SKM-1 treated with dmso at 0.1 percent for 144 hours (cell line): Measurements from ENCODE around the gene PMEPA1.

ENCODE experiments used
- DNase-seq: peaks from one replicate; lab custom pipeline; 2025; ENCODE audit not compliant: unreplicated experiment; lab: John Stamatoyannopoulos, UW

Gene PMEPA1

DNA sequence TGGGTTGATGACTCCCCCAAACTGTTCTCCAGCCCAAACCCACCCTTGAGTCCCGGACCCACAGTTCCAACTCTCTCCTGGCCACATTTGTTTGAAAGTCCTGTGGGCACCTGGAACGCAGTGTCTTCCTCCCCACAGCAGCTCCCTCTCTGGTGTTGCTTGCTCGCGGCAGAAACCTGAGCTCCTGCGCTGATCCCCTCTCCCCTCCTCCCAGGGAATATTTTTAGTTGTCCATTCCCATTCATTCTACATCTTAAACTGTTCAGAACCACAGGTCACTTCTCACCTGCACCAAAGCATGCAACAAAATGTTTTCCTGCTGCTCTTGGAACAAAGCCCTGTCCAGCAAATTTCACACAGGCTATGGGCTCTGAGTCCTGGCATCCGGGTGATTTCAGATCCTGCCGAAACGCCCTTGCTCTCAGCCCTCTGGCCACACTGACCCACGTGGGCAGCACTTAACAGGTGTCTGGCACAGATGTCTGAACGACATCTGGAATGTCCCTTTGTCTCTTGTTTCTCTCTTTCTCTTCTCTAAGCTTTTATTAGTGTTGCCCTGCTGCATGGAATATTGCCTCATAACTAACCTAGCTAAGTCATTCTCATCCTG, 27.0 kb upstream of the PMEPA1 start:
- no peak for DNase-seq

GRCh38 chr20:57735831-57736737, 26.3 kb upstream of the PMEPA1 start:
- DNase-seq = no peak

DNA sequence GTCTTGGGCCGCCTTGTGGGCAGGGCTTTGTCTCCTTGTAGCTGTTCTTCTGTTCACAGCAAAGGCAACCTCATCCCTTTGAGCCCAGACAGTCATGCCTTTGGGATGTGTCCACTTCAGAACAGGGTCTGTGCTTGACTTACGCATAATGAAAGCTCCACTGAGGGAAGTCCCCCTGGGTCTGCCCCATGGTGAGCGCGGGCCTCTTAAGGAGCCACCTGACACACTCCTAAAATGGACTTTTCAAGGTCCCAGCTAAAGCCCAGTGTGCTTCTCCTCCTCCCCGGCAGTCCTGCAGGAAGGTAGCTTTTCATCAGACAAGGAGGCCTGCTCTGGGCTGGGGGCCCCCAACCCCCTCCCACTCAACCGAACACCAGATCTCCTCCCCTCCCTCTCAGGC, 24.9 kb upstream of the PMEPA1 start:
- DNase-seq = no peak

DNA sequence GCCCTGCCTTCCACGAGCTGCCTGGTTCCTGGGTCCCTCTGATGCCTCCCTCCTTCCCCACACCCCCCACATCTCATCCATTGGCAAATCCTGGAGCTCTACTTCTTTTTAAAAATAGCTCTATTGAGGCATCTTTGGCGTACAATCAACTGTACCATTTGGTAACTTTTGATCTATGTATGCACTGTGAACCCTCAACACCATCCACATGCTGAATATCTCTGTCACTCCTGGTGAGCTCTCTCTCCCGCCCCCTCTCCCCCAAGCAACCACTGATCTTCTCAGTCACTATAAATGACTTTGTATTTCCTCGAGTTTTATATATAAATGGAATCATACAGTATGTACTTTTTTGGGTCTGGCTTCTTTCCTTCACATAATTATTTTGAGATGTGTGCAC, 22.4 kb upstream of the PMEPA1 start:
- no peak for DNase-seq

- no peak for DNase-seq
Measured at GRCh38 chr20:57728762-57729161, 18.9 kb upstream of the PMEPA1 start.

GRCh38 chr20:57727863-57728262, 18.0 kb upstream of the PMEPA1 start:
- DNase-seq = no peak

- no peak for DNase-seq
Measured at GRCh38 chr20:57725636-57726035, 15.8 kb upstream of the PMEPA1 start.

DNA sequence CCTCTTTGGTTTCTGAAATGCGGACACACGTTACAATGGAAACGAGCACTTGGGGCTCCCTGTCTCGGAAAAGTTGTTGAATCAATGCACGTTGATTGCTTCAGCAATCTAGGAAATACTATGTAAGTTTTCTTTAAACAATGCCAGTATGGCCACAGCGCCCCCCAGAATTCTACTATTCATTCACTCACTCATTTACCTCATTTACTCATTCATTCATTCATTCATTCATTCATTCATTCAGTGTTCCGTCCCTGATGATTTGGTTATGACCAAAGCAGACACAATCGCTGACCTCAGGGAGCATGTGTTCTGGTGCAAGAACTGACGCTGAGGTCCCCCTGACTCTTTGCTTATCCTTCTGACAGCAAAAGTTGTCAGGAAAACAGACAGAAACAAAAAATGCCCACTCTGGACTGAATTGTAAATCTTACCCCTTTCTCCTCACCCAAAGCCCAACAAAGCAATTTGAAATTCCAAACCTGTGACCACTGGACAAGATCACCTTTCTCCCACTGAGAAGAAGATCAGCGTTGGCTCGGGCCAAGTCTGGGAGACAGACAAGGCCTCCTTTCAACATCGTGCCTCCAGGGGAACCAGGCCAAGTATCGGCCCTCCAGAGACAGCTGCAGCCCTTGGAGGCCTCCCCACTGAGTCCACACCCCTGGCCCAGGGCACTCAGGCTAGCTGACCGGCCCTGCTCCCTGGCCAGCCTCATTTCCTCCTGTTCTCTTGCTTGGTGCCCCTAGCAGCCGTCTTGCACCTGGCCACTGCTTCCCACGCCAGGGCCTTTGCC, 15.0 kb upstream of the PMEPA1 start:
- no peak for DNase-seq

DNA sequence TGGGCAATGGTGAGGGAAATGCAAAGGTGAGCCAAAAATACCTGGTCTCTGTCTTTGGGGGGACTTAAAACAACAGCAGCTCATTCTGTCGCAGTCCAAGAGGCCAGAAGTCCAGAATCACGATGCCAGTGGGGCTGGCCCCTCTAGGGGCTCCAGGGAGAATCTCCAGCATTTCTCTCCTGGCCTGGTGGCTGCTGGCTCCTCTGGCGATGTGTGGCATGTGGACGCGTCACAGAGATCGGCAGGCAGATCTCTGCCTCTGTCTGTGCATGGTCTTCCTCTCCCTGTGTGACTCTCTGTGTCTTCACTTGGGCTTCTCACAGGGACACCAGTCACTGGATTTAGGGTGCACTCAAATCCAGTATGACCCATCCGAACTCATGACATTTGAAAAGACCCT, 14.0 kb upstream of the PMEPA1 start:
- DNase-seq = no peak

DNA sequence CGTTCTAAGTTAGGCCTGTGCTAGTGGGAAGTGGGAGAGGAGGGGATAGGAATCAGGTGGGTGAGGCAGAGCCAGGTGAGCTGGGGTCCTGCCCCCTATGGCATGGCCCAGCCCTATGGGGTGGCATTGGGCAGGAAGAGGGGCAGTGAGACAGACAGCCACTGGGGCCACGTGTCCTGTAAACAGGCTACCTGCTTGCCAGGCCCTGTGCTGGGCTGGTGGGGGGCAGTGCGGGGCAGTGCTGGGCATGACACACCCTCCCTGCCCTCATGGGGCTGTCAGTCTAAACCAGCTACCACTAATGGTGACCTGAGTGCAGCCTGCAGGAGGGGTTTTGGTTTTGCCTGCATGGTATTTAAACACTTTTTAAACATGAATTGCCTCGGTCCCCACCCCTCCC, 10.1 kb upstream of the PMEPA1 start:
- DNase-seq = no peak

GRCh38 chr20:57718490-57719009, 8.7 kb upstream of the PMEPA1 start:
- DNase-seq = peak; percentile 98

GRCh38 chr20:57717797-57718196, 8.0 kb upstream of the PMEPA1 start:
- no peak for DNase-seq

DNA sequence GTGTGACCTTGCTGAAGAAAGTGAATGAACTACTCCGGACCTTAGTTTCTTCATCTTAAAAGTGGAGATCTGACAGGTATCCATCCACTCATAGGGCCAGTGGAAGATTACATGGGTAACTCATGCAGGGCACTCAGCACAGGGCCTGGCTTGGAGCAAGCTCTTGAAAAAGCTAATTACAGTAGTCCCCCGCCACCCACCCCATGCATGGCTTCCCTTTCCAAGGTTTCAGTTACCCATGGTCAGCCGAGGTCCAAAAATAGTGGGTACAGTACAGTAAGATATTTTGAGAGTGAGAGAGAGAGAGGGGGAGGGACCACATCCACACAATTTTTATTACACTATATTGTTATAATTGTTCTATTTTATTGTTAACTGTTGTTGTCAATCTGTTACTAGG, 7.1 kb upstream of the PMEPA1 start:
- no peak for DNase-seq

DNA sequence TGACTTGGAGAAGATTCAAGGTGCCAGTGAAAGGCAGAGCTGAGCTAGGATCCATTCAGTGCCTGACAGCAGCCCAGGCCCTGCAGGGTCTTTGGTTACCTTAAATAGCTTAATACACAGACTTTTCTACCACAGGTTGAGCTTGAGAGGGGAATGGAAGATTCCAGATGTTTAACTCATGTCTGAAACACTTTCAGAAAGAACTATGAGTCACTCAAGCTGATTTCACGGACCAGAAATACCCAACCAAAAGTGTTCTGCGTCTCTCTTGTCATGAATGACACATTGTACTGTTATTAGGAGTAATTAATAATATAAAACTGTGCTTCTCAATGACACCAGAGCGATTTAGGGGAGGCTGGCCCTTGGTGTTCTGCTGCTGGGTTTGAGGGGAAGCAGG, 6.4 kb upstream of the PMEPA1 start:
- DNase-seq = no peak

- no peak for DNase-seq
Measured at GRCh38 chr20:57715268-57715904, 5.6 kb upstream of the PMEPA1 start.

DNA sequence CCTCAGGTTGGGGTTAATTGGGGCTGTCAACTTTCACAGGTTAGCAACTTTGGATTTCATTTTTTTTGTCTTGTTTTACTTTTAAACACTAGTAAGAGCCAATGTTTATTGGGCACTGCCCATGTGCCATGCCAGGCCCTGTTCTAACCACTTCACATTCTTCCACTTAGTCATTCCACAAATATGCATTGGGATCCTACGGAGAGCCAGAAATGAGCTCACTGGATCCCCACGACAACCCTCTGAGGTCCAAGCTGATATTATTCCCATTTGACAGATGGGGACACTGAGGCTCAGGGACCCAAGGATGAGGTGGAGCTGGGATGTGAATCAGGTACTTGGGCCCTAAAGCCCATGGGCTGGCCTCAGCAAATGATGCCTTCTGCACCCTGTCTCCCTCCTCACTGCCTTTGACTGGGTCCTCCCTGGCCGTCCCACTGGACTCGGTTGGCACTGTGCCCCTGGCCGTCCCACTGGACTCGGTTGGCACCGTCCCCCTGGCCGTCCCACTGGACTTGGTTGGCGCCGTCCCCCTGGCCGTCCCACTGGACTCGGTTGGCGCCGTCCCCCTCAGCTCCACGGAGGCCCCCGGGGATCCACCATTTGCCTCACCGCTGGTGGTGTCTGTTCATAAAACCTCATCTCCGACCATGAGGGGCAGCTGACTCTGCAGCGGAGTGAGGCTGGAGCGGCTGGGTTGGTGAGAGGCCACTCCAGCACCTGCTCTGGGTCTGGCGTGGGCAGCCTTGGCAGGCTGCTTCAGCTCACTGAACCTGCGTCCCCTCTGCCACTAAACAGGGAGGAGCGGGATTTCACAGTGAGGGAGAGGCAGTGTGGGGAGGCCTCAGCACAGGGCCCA, 4.8 kb upstream of the PMEPA1 start:
- no peak for DNase-seq

GRCh38 chr20:57713951-57714350, 4.1 kb upstream of the PMEPA1 start:
- DNase-seq = no peak

DNA sequence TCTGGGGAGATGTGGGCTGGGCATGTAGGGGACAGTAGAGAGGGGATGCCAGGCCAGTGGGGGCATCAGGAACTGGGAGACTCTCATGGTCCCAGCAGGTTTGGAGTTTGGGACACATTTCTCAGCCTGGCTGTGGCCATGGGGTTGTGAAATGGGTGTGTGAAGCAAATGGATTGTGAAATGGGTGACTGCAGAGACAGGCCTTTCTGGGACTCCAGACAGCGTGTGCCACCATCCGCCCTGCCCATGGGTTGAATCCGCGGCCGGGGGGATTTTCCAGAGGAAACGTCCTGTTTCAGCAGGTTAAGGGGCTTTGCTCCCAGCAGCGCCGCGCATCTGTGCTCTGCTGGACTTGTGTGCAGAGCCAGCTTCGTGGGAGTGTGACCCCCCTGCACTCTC, 3.7 kb upstream of the PMEPA1 start:
- DNase-seq = peak; percentile 86

DNA sequence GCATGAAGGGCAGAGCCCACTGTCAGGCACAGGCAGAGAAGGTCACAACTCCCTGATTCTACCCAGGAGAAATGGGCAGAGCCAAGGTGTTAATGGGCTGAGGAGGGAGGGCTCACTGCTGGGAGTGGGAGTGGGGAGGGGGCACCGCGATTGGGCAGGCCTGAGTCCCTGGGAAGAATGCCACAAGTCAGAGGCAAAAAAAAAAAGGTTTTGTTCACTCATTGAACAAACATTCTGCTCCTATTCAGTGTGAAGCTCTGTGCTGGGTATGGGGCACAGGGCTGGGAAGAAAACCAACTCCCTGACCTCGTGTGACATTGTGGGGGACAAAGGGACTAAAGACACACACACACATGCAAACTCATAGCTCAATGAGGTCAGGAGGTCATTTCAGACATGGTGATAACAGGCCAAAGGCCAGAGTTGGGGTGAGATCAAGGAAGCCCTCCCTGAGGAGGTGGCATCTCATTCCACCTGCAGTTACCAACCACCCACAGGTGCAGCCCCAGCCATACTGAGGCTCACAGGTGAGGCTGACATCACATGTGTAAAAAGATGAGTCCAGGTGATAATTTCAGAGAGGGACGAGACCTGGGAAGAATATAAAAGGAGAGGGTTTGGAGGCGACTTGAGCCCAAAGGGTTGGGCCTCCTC, 3.2 kb upstream of the PMEPA1 start:
- no peak for DNase-seq

DNA sequence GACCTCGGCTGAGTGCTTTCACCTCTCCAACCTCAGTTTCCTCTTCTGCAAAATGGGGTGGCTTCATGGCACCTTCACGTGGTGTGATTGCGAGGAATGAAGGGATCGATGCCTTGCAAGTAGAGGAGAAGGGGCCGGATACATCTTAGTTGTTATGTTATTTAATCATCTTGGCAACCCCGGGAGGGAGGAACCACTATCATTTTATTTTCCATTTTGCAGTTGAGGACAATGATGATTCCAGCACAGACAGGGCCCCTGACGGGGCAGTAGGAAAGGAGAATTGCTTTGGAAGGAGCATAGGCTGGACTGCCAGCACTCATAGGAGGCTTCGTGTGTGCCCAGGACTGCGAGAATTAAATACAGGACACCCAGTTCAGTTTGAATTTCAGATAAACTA, 2.5 kb upstream of the PMEPA1 start:
- no peak for DNase-seq
